ENCODE results near the gene MIPOL1.
A peak's percentile ranks its signal among the peaks of the same experiment; 100 is the strongest.

DNA sequence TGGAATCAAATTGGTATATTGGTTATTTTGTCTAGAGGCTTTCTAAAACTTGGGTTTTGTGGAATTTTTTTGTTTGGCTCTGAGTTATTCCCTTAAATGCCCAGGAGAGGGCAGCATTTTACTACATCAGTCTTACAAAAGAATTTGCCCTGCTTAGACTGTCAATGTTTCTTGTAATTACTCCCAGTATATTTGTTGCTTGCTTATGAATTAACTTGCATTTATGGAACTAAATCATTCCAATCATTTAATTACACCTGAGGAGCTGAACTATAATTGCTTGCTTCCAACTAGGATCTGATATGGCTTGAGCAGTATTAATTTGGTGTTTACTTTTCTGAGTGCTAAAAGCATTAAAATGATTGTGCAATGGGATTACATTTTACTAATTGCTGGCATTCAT lies 48.7 kb downstream of the MIPOL1 start:
- TF ChIP-seq POLR2A (IDR thresholded peaks at IDR 0.05) (no peak), CTCF (IDR thresholded peaks at IDR 0.05 in 8 of 11, conservative IDR thresholded peaks at IDR 0.05 in 3 of 11) (peak in 10 of 11 experiments; percentile 22 to 74 (median 54)), POLR2AphosphoS5 (IDR thresholded peaks at IDR 0.05) (no peak)
